Measurements from ENCODE around the gene ACOXL. TPM values are rescaled to one million over a fixed set of nuclear protein-coding genes. Genes with fewer than 3 reads are reported as not detected.
A peak's percentile ranks its signal among the peaks of the same experiment; 100 is the strongest.

Gene ACOXL
- total RNA-seq, 8 experiments from 2014 or later = 0.15 to 0.59 (median 0.20) TPM

- in situ Hi-C loops (cut with MboI; ENCODE audit: low pct_unique_long_range_greater_than_20kb in 2 of 9, low sequenced_read_pairs in 9 of 9, unreplicated experiment in 9 of 9) = no loop called here
- peaks cover 24 to 37% of the 10 kb centered on the region in 2 donors for H3K4me1 ChIP-seq (replicated peaks in 1 of 2)
- H3K27ac ChIP-seq = no peak overlapping the region
- WGBS, 10 experiments = 60 to 92% (median 74%) methylated on average over 1 to 8 of the region's 8 CpGs; no CpG with 5 or more reads in 2 of the 10 experiments
- H3K4me3 ChIP-seq = no peak overlapping the region
- no peak for ATAC-seq (replicated peaks in 6 of 8)
Measured at GRCh38 chr2:110836671-110837070, 104.3 kb downstream of the ACOXL start.

DNA sequence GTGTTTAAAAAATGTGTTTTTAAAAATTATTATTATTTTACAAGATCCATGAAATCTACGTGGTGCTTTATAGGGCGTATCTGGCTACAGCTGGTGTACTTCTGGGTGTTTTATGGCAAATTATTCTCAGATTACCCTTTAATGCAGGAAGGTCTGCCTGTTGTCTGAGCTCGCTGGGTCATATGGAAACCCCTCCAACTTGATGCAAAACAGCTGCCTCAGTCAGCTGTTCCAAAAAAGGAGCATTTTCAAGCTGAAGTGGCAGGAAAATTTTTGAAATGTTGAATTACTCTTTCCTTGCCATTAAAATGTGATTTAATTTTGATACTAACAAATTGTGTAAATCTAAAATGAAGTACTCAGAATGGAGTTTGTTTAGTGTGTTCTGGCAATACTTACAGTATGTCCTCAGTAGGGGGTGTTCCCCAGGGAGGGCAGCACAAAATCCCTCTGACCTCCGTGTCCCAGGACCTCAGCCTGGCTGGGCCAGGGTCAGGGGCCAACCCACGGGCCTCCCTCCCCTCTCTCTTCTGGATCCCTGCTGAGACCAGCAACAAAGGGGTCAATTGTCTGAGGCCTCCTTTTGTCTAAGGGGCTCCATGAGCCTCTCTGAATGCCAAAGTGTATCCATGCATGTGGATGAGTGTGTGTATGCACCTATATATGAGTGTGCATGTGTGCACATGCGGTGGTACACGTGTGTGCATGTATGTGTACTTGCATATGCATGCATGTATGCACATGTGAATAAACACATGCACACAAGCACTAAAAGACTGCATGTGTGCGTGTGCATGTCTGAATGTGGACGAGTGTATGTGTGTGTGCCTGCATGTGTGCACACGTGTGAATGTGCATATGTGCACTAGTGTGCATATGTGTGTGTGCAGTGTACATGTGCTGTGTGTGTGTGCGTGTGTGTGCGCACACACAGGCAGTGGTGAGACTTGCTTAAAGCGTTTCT lies 105.4 kb downstream of the ACOXL start:
- Histone ChIP-seq H3K4me3 (no peak overlapping the region), H3K4me1 (replicated peaks in 1 of 2) (peaks cover 24 to 37% of the 10 kb centered on the region in 2 donors), H3K27ac (no peak overlapping the region)
- in situ Hi-C loops (cut with MboI; ENCODE audit: low pct_unique_long_range_greater_than_20kb in 2 of 9, low sequenced_read_pairs in 9 of 9, unreplicated experiment in 9 of 9) = no loop called here
- WGBS, 10 experiments = 10 to 81% (median 45%) methylated on average over 1 to 7 of the region's 13 CpGs; no CpG with 5 or more reads in 1 of the 10 experiments
- ATAC-seq (replicated peaks in 6 of 8) = no peak

GRCh38 chr2:110838657-110839384 lies 106.4 kb downstream of the ACOXL start:
- no peak overlapping the region for H3K27ac ChIP-seq
- H3K4me1 ChIP-seq (replicated peaks in 1 of 2) = peaks cover 24 to 37% of the 10 kb centered on the region in 2 donors
- H3K4me3 ChIP-seq = no peak overlapping the region
- ATAC-seq (replicated peaks in 6 of 8) = no peak
- 11 to 100% (median 54%) methylated on average over 1 to 5 of the region's 5 CpGs for WGBS, 10 experiments
- in situ Hi-C loops (cut with MboI; ENCODE audit: low pct_unique_long_range_greater_than_20kb in 2 of 9, low sequenced_read_pairs in 9 of 9, unreplicated experiment in 9 of 9) = no loop called here

GRCh38 chr2:110840508-110840907 lies 108.1 kb downstream of the ACOXL start:
- no peak for ATAC-seq (replicated peaks in 6 of 8)
- WGBS, 10 experiments = 0 to 100% (median 78%) methylated on average over 1 to 2 of the region's 2 CpGs; no CpG with 5 or more reads in 6 of the 10 experiments
- Histone ChIP-seq H3K4me3 (no peak overlapping the region), H3K27ac (no peak overlapping the region), H3K4me1 (replicated peaks in 1 of 2) (peaks cover 18 to 25% of the 10 kb centered on the region in 2 donors)
- in situ Hi-C loops (cut with MboI; ENCODE audit: low pct_unique_long_range_greater_than_20kb in 2 of 9, low sequenced_read_pairs in 9 of 9, unreplicated experiment in 9 of 9) = no loop called here

GRCh38 chr2:110842048-110842447 lies 109.7 kb downstream of the ACOXL start:
- no peak for ATAC-seq (replicated peaks in 6 of 8)

DNA sequence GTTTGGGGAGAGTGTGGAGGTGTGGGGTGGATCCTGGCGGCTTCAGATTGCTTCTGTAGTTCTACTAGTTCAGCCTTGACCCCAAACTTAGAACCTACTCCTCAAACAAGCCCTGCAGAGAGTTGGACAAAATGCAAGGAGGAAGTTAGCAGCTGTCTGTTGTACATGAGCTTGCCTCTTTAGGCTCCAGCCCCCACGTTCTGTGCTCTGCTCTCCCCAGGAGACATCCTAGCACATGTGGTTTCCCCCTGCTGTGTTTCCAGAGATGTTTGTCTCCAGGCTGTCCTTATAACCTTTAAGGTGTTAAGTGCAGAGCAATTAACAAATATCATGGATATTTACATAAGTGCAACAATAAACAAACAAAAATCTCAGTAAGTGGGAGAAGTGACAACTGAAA lies 111.1 kb downstream of the ACOXL start:
- no peak overlapping the region for H3K4me3 ChIP-seq
- 0 to 100% (median 0%) methylated on average over 1 of the region's 2 CpGs; no CpG with 5 or more reads in 7 of the 10 experiments for WGBS, 10 experiments
- H3K27ac ChIP-seq = no peak overlapping the region
- in situ Hi-C loops (cut with MboI; ENCODE audit: low pct_unique_long_range_greater_than_20kb in 2 of 9, low sequenced_read_pairs in 9 of 9, unreplicated experiment in 9 of 9) = no loop called here
- no peak for ATAC-seq (replicated peaks in 6 of 8)
- H3K4me1 ChIP-seq (replicated peaks in 1 of 2) = peaks cover 5 to 6% of the 10 kb centered on the region in 2 donors

More at GRCh38 chr2:110842048-110842447, 109.7 kb downstream of the ACOXL start:
- H3K27ac ChIP-seq = no peak overlapping the region
- peaks cover 18% of the 10 kb centered on the region in 2 donors for H3K4me1 ChIP-seq (replicated peaks in 1 of 2)
- no peak overlapping the region for H3K4me3 ChIP-seq
- WGBS, 10 experiments = 0 to 100% (median 86%) methylated on average over 1 to 3 of the region's 3 CpGs; no CpG with 5 or more reads in 3 of the 10 experiments
- in situ Hi-C loops (cut with MboI; ENCODE audit: low pct_unique_long_range_greater_than_20kb in 2 of 9, low sequenced_read_pairs in 9 of 9, unreplicated experiment in 9 of 9) = no loop called here

- WGBS, 10 experiments = 0 to 98% (median 68%) methylated on average over 1 to 7 of the region's 8 CpGs
- peak in 3 of 8 experiments; percentile 26 to 87 (median 52) for ATAC-seq (replicated peaks in 6 of 8)
- in situ Hi-C loops (cut with MboI; ENCODE audit: low pct_unique_long_range_greater_than_20kb in 2 of 9, low sequenced_read_pairs in 9 of 9, unreplicated experiment in 9 of 9) = no loop called here
- peaks cover under 1 to 3% of the 10 kb centered on the region in 2 donors for H3K4me1 ChIP-seq (replicated peaks in 1 of 2)
- H3K4me3 ChIP-seq = no peak overlapping the region
- no peak overlapping the region for H3K27ac ChIP-seq
Measured at GRCh38 chr2:110843959-110844510, 111.7 kb downstream of the ACOXL start.

DNA sequence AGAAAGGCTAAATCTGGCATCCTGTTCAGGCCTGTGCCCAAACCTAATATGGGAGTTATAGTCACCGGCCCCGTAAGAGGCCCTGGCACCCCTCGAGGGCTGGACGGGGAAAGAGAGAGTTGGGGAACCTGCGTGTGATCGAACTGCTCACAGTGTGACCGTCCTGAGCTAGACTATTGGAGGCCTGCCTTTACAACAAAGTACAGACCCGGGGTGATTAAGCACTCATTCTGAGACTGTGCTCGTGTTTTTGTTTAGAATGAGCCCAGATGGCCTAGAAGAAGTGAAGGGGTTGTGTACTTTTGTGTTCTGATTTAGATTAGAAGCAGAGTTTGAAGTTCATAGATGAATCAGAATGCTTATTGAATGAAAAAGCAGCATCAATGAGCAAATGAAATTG lies 115.3 kb downstream of the ACOXL start:
- 20 to 100% (median 67%) methylated on average over 1 to 7 of the region's 9 CpGs; no CpG with 5 or more reads in 2 of the 10 experiments for WGBS, 10 experiments

DNA sequence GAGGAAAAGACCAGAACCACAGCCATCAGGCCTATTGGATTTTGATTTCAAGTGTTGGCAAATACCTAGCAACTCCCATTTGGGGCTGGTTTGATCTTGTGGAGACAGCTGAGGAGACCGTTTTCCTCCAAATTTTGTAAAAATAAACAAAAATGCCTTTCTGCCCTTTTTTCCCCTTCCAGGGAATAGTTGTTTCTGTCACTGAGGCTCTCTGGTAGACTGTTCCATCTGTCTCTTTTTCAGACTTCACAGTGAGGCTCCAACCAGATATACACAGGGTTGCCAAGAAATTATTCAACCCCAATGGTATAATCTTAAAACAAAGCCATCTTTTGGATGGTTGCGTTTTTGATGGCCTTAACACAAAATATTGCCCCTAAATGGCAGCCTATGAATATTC lies 115.7 kb downstream of the ACOXL start:
- Histone ChIP-seq H3K4me1 (replicated peaks in 1 of 2) (no peaks in the 10 kb centered on the region), H3K27ac (no peak overlapping the region), H3K4me3 (no peak overlapping the region)
- WGBS, 10 experiments = 5 to 100% (median 71%) methylated on average over 1 to 2 of the region's 2 CpGs; no CpG with 5 or more reads in 2 of the 10 experiments
- ATAC-seq (replicated peaks in 6 of 8) = no peak
- in situ Hi-C loops (cut with MboI; ENCODE audit: low pct_unique_long_range_greater_than_20kb in 2 of 9, low sequenced_read_pairs in 9 of 9, unreplicated experiment in 9 of 9) = no loop called here

More for the DNA sequence above, 115.3 kb downstream of the ACOXL start:
- Histone ChIP-seq H3K4me3 (no peak overlapping the region), H3K27ac (no peak overlapping the region), H3K4me1 (replicated peaks in 1 of 2) (no peaks in the 10 kb centered on the region)
- ATAC-seq (replicated peaks in 6 of 8) = no peak
- in situ Hi-C loops (cut with MboI; ENCODE audit: low pct_unique_long_range_greater_than_20kb in 2 of 9, low sequenced_read_pairs in 9 of 9, unreplicated experiment in 9 of 9) = no loop called here

GRCh38 chr2:110848519-110849030 lies 116.2 kb downstream of the ACOXL start:
- Histone ChIP-seq H3K27ac (no peak overlapping the region), H3K4me3 (no peak overlapping the region), H3K4me1 (replicated peaks in 1 of 2) (no peaks in the 10 kb centered on the region)
- ATAC-seq (replicated peaks in 6 of 8) = peak in 1 of 8 experiments; percentile 25
- 40 to 100% (median 83%) methylated on average over 2 to 11 of the region's 13 CpGs; no CpG with 5 or more reads in 1 of the 10 experiments for WGBS, 10 experiments
- in situ Hi-C loops (cut with MboI; ENCODE audit: low pct_unique_long_range_greater_than_20kb in 2 of 9, low sequenced_read_pairs in 9 of 9, unreplicated experiment in 9 of 9) = no loop called here

DNA sequence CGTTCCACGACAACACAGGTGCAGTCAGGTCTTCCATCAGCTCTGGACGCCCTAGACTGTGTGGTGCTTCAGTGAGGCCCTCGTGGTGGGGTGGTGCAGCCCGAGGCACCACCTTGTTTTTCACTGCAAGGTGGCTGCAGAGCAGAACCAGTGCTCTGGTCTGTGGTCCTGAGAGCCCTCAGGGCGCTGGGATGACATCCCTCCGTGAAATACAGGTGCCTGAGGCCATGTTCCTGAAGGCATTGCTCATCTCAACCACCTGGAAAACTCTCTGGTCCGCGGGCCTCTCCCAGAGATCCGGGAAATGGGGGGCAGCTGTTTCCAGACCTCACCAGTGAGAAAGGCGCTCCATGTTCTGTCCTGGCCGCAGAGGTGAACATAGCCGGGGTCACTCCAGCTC lies 119.2 kb downstream of the ACOXL start:
- H3K27ac ChIP-seq = no peak overlapping the region
- in situ Hi-C loops (cut with MboI; ENCODE audit: low pct_unique_long_range_greater_than_20kb in 2 of 9, low sequenced_read_pairs in 9 of 9, unreplicated experiment in 9 of 9) = no loop called here
- no peaks in the 10 kb centered on the region for H3K4me1 ChIP-seq (replicated peaks in 1 of 2)
- H3K4me3 ChIP-seq = no peak overlapping the region
- ATAC-seq (replicated peaks in 6 of 8) = no peak
- WGBS, 10 experiments = 0 to 100% (median 95%) methylated on average over 3 to 7 of the region's 13 CpGs; no CpG with 5 or more reads in 5 of the 10 experiments

DNA sequence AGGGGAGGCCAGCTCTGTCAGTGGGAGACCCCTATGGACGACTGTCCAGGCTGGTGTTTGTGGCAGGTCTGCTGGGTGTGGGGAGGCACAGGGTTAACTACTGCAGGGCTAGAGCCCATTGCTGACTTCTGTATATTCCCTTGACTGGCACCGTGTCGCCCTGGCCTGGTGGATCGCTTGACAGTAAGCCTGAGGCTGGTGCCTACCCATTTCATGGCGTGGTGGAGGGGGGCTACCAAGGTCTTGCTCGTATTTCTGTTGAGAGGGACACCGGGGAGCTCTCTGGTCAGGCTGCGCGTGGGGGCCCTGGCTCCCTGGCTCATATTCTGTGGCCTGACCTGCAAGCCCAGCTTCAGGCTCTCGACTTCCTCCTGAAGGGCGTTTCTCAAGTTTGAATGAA lies 119.7 kb downstream of the ACOXL start:
- Histone ChIP-seq H3K4me3 (no peak overlapping the region), H3K27ac (no peak overlapping the region), H3K4me1 (replicated peaks in 1 of 2) (no peaks in the 10 kb centered on the region)
- in situ Hi-C loops (cut with MboI; ENCODE audit: low pct_unique_long_range_greater_than_20kb in 2 of 9, low sequenced_read_pairs in 9 of 9, unreplicated experiment in 9 of 9) = no loop called here
- no peak for ATAC-seq (replicated peaks in 6 of 8)
- 86 to 100% (median 90%) methylated on average over 2 to 6 of the region's 11 CpGs; no CpG with 5 or more reads in 7 of the 10 experiments for WGBS, 10 experiments
